ENCODE data around the gene CNGA3.
"Not testable (repeated sequence)": the region's sequence is repeated elsewhere in the genome, so short reads cannot be mapped to it uniquely, and the experiment has no call there.

Gene CNGA3

DNA sequence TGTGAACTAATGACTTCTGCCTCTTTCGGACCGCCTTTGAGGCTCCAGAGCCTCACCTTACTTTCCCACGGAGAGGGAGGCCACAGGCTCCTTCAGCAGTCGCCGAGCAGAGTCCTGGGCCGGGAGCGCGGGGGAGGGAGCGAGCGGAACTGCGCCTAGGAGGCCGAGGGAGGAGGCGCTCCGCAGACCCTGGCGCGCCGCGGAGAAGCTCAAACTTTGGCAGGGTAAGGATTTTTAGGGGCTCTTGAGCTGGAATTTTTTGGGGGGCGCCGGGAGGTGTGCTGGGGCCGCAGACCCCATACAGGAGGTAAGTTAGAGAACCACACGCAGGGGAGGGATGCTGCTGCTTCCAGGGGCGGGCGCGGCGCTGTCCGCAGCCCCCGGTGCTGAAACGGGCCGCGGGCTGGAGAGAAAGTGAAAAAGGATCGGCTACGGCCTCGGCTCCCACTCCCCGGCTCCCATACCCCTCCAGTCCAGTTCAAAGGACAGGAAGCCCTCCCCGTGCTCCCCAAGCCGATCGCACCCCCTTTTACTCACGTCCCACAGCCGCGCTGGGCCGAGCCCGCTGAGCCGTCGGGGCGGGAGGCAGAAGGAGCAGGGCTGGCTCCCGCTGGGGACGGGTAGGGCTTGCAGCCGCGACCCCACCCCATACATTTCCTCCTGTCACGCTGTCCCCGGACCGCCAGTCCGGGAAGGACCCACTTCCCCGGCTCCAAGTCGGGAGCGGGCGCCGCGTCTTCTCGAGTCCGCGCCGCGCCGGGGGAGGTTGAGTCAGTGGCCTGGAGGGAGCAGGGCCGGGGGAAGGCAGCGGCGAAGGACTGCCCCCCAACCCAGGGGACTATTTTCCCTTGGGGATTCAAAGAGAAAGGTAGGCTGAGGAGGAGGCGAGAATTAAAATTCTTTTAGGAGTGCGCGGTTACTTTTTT, at the start of gene CNGA3:
Gene CNGA3 (plus strand): TSS at position 146 of the 926 bp plus-strand sequence. CDS start 23,520 bp downstream, outside the sequence.
- DNase-seq: no peak

- DNase-seq: no peak
Measured at GRCh38 chr2:98297817-98298682, 48.2 kb upstream of the CNGA3 start.

GRCh38 chr2:98298683-98299164, 47.5 kb upstream of the CNGA3 start:
- DNase-seq: no peak

GRCh38 chr2:98299211-98299905, 46.9 kb upstream of the CNGA3 start:
- no peak for DNase-seq

DNA sequence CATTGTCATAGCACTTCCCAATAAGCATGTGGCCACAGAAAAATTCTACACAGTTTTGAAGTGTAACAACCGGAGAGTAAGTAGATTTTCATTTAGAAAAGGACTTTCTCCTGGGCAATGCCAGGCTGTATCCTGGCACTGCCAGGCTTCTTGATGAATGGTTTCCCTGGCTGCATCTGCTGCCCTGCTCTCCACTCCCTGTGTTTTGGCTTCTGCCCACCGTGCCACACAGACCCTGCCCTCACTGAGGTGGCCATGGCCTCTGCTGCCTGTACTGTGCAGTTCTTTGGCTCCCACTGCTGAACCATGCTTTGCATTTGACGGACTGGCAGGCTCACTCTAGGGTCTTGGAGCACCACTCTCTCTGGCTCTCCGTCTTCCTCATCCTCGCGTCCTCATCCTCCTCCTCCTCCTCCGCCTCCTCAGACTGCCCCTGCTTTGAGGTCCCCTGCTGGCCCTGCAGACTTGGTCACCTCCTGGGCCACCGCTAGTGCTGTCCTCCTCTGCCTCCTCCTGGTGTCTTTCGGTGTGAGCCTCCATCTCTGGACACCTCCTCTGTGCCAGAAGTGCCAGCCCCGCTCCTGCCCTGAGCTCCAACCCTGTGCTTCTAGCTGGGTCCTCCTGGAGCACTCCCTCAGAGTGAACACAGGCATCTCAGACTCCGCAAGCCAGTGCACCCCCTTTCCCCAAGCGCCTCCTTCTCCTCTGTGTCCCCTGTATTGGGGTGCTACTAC, 45.9 kb upstream of the CNGA3 start:
- no peak for DNase-seq

DNA sequence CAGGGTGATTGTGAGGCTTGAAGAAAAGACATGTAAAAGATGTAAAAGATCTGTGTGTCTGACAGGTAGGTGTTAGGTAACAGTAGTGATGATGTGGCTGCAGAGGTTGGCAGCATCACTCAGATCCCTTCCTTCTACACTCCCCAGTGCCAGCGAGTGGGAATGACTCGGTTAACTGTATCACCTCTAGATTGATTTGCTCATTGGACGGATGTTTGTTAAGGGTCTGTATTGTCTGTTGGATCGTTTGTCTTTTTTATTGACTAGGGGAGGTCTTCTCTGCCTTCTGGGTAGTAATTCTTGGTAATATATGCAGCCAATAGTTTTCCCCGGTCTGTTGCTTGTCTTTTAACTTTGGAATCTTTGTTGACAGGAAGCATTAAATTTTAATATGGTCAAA, 44.8 kb upstream of the CNGA3 start:
- no peak for DNase-seq

DNA sequence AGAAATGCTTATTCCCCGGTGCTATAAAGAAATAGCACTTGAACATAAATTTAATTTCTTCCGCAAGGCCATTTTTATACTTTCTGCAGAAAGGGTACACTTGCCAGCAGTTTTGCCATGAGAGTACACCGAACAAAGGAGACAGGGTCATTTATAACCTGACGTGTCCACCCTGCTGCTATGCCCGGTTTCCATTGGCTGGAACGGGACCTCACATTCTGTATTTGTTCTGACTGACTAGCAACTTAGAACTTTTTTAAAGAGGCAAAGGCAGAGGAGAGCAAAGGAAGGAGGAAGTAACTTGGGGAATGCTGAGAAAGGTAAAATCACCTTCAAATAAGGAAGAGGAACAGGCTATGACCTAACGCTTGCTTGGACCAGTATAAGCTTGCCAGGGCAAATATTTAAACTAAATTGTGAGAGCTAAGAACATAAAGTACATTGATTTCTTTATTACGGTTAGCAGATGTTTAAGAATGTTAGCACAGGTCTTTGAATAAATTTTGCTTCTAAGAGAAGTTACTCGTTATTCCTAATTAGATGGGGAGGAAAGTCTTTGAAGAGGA, 39.0 kb upstream of the CNGA3 start:
- not testable (repeated sequence) for DNase-seq

DNA sequence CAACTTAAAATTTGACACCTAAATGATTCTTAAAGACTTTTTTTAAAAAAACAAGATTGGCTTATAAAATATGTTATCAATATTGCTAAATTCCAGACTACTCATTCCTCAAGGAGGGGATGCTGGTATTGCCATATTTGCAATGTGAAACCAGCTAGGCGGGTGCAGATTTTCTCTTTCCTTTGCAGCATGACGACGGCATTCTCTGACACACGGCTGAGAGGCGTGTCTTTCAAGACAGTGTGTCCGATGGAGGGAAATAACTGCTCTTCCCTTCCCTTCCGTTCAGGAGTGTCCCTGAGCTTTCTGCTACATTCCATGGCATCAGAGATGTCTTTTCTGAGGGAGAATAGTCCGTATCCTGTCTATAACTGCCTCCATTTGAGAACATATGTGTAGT, 38.2 kb upstream of the CNGA3 start:
- no peak for DNase-seq

DNA sequence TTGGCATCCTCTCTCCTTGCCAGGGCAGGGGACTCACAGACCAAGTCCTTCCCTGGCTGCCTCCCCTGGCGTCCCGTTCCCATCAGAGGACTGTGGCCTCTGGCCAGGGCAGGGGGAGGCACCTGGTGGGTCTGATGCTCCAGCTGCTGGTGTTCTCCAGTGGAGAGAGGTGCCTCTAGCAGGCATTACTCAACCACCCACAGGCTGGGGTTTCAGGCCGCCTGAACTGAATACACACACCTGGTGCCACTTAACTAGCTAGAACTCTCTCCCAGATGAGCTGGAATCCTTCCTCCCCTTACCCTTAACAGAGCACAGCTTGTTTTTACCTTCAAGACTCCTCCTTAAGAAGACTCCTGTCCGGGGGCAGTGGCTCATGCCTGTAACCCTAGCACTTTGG, 37.7 kb upstream of the CNGA3 start:
- DNase-seq: no peak

- no peak for DNase-seq
Measured at GRCh38 chr2:98309580-98309979, 36.7 kb upstream of the CNGA3 start.

GRCh38 chr2:98310010-98310409, 36.2 kb upstream of the CNGA3 start:
- no peak for DNase-seq

DNA sequence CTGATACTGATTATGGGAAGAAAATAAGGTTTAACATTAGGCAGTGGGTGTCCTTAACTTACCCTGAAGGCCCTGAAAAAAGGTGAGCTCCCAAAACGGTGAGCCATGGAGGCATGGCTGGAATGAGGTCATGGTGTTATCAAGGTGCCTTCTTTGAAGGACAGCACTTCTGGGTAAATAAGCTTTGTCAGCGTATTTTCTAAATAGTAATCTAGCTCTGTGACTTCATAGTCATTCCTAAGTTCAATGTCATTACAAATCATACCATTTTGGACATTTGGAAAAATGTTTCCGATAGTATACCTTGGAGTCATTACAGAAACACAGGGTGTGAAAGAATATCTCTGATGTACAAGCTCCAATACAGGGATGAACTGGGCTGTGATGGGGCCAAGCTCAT, 35.2 kb upstream of the CNGA3 start:
- no peak for DNase-seq

DNA sequence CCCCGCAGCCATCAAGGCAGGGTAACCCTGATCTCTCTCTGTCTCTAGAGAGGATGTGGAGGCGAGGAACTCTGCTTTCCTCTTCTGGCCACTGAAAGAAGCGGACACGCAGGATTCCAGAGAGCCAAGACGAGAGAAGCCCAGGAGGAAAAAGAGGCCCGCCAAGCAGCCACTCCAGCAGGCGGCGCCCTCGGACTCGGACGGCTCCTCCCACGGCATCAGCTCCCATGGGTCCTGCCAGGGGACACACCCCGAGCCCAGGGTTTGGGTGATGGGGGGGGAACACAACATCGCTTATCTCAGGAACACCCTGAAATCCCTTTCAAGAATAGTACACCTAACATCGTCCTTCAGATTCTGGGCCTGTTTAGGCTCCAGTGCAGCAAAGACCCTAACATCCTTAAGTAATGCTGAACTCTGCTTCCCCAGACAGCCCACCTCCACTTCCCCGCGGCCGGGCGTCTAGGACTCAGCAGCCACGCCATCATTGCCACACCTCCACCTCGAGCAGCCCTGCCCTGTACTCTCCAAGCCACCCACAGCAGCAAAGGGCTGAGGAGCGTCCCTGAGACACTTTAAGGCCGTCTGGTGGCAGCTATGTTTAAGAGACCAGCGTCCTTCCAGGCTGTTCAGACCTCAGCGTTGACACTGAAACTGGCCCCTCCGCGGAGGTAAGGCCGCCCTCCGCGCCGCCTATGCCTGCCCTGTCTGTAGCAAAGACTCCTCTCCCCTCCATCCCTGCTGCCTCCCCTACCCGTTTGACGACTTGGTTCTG, 34.3 kb upstream of the CNGA3 start:
- DNase-seq: no peak

DNA sequence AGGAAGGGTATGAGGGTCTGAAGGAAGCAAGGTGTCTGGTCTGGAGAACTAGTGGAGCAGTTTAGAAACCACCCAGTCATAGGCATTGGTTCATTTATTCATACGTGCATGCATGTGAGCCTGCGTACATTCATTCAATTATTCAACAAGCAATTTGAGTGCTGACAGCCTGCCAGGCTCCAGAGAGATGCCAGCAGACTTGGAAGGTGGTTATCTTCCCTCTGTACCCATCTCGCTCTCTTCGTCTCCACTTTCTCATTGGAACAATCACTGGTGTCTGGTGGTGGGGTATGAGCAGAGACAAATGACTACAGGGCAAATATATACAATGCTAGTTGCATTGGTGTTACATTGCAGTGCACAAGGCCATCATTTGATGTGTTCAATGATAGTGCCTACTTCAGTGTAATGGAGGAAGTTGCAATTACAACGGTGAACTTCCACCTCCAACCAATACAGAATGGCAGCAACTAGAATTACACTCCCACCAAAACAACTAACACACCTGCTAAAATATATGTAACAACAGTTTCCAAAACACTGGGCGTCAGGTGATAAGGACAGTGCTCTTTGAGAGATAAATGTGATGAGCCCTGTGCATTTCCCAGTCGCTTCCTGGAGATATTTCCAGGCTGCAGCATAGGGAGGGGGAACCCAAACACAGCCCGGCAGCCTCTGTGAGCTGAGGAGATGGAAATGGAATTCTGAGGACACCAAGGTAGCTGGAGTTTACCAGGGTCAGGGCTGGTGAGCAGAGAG, 32.6 kb upstream of the CNGA3 start:
- no peak for DNase-seq

- no peak for DNase-seq
Measured at GRCh38 chr2:98314251-98314650, 32.0 kb upstream of the CNGA3 start.

GRCh38 chr2:98315957-98316356, 30.3 kb upstream of the CNGA3 start:
- DNase-seq: no peak

DNA sequence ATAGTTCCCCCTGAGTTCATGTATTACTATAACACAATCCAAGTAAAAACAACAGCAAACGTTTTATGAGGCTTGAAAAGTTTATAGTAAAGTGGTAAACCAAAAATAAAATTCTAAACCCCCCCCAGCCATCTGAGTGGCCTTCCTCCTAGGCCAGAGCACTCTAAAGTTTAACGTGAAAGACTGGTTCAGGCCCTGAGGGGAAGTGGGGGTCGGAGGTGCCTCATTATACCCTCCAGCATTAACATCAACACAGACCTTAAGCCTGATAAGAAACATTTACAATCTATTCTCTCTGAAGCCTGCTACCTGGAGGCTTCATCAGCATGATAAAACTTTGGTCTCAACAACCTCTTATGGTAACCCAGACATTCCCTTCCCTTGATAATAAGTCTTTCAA, 29.0 kb upstream of the CNGA3 start:
- DNase-seq: no peak

GRCh38 chr2:98320171-98320570, 26.1 kb upstream of the CNGA3 start:
- not testable (repeated sequence) for DNase-seq

- no peak for DNase-seq
Measured at GRCh38 chr2:98324181-98324580, 22.1 kb upstream of the CNGA3 start.

DNA sequence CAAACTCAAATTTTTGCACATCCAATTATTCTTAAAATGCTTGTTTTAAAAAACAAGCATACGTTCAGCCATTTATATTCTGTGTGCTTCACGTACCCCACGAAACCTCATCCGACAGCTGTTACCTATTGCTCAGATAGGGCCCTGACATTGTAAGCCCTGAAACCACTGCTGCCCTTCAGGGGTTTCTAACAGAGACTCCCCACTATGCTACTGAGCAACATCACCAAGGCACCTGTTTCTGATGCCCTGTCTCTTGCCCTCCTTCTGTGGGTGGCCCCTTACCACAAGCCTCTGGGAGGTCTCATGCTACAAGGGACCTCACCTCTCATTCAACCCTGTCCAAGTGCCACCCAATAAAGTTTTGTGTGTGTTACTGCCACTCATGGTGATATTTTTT, 18.5 kb upstream of the CNGA3 start:
- DNase-seq: no peak

Measured in NCI-H1930 (cell line).